ENCODE data around the gene RCOR3.
"Not testable (repeated sequence)": the region's sequence is repeated elsewhere in the genome, so short reads cannot be mapped to it uniquely, and the experiment has no call there.

Gene RCOR3

GRCh38 chr1:211319892-211320291 is 60.7 kb downstream of the RCOR3 start:
- no peak overlapping the region for H3K4me3 ChIP-seq (ENCODE audit: low read length, poor library complexity, severe bottlenecking)
- TF ChIP-seq CTCF (conservative IDR thresholded peaks at IDR 0.05; ENCODE audit: low read length) = no peak
- TF ChIP-seq EZH2phosphoT487 (IDR thresholded peaks at IDR 0.05; ENCODE audit: borderline replicate concordance) = no peak

GRCh38 chr1:211320980-211321379 is 61.8 kb downstream of the RCOR3 start:
- Histone ChIP-seq H3K4me3 (ENCODE audit: low read length, poor library complexity, severe bottlenecking) (no peak overlapping the region), H3K4me2 (ENCODE audit: low read depth, low read length, poor library complexity, severe bottlenecking) (no peak overlapping the region), H3K36me3 (ENCODE audit: insufficient read depth, low read length) (0 out of 2 replicates have a peak, but pooled peaks cover under 1% of the 10 kb centered on the region), H3K79me2 (ENCODE audit: insufficient read depth, low read length) (peaks cover 6% of the 10 kb centered on the region; the same call in 1 of the 2 replicates), H2AFZ (ENCODE audit: low read length) (no peak overlapping the region), H3K9me3 (ENCODE audit: insufficient read depth, low read depth, low read length) (no peaks in the 10 kb centered on the region), H3F3A (ENCODE audit: low read depth) (no peaks in the 10 kb centered on the region; the same call in 1 of the 2 replicates), H4K20me1 (ENCODE audit: insufficient read depth, low read length, poor library complexity, severe bottlenecking) (no peaks in the 10 kb centered on the region), H3K27me3 (ENCODE audit: insufficient read depth, low read length, poor library complexity, severe bottlenecking) (no peaks in the 10 kb centered on the region), H3K4me1 (ENCODE audit: insufficient read depth, low read length, poor library complexity, severe bottlenecking) (peaks cover 17% of the 10 kb centered on the region), H3K9ac (ENCODE audit: low read depth, low read length, poor library complexity, severe bottlenecking) (no peak overlapping the region), H3K9me2 (replicated peaks; ENCODE audit: low read depth, low read length) (no peaks in the 10 kb centered on the region)
- TF ChIP-seq EZH2phosphoT487 (IDR thresholded peaks at IDR 0.05; ENCODE audit: borderline replicate concordance) (no peak), CTCF (conservative IDR thresholded peaks at IDR 0.05; ENCODE audit: low read length) (no peak)

More at GRCh38 chr1:211319892-211320291, 60.7 kb downstream of the RCOR3 start:
- Histone ChIP-seq H4K20me1 (ENCODE audit: insufficient read depth, low read length, poor library complexity, severe bottlenecking) (no peaks in the 10 kb centered on the region), H3K79me2 (ENCODE audit: insufficient read depth, low read length) (no peaks in the 10 kb centered on the region), H3K27me3 (ENCODE audit: insufficient read depth, low read length, poor library complexity, severe bottlenecking) (no peaks in the 10 kb centered on the region), H3K36me3 (ENCODE audit: insufficient read depth, low read length) (peaks cover 10% of the 10 kb centered on the region; the same call in 1 of the 2 replicates), H3K9ac (ENCODE audit: low read depth, low read length, poor library complexity, severe bottlenecking) (no peak overlapping the region), H3K9me3 (ENCODE audit: insufficient read depth, low read depth, low read length) (no peaks in the 10 kb centered on the region), H2AFZ (ENCODE audit: low read length) (no peak overlapping the region), H3K4me2 (ENCODE audit: low read depth, low read length, poor library complexity, severe bottlenecking) (no peak overlapping the region), H3K4me1 (ENCODE audit: insufficient read depth, low read length, poor library complexity, severe bottlenecking) (peaks cover 9% of the 10 kb centered on the region), H3F3A (ENCODE audit: low read depth) (no peaks in the 10 kb centered on the region; the same call in 1 of the 2 replicates), H3K9me2 (replicated peaks; ENCODE audit: low read depth, low read length) (no peaks in the 10 kb centered on the region)

GRCh38 chr1:211321646-211322045 is 62.5 kb downstream of the RCOR3 start:
- H3K9me2 ChIP-seq (replicated peaks; ENCODE audit: low read depth, low read length); H4K20me1 ChIP-seq (ENCODE audit: insufficient read depth, low read length, poor library complexity, severe bottlenecking); H3K9ac ChIP-seq (ENCODE audit: low read depth, low read length, poor library complexity, severe bottlenecking); H3K4me3 ChIP-seq (ENCODE audit: low read length, poor library complexity, severe bottlenecking); H3K4me2 ChIP-seq (ENCODE audit: low read depth, low read length, poor library complexity, severe bottlenecking); H3K9me3 ChIP-seq (ENCODE audit: insufficient read depth, low read depth, low read length); H3F3A ChIP-seq (ENCODE audit: low read depth); H3K27me3 ChIP-seq (ENCODE audit: insufficient read depth, low read length, poor library complexity, severe bottlenecking); H3K36me3 ChIP-seq (ENCODE audit: insufficient read depth, low read length); H2AFZ ChIP-seq (ENCODE audit: low read length): not testable (repeated sequence)
- Histone ChIP-seq H3K4me1 (ENCODE audit: insufficient read depth, low read length, poor library complexity, severe bottlenecking) (peaks cover 22% of the 10 kb centered on the region), H3K79me2 (ENCODE audit: insufficient read depth, low read length) (peaks cover 11% of the 10 kb centered on the region)
